Activated naive CD8-positive, alpha-beta T cell treated with anti-CD3 and anti-CD28 coated beads for 36 hours (primary cell): ENCODE measurements around the gene ARHGAP44. TPM values are rescaled to one million over a fixed set of nuclear protein-coding genes. Genes with fewer than 3 reads are reported as not detected.
A peak's percentile ranks its signal among the peaks of the same experiment; 100 is the strongest.

ENCODE experiments used
- DNase-seq: peaks from one replicate; pipeline ENCODE4 v3.0.0; 2021
- H3K27ac Mint-ChIP-seq: one replicate; pipeline ENCODE4 v1.8.0; 2022; ENCODE audit warnings: mild to moderate bottlenecking, moderate library complexity, mixed read lengths
- H3K27me3 Mint-ChIP-seq: one replicate; pipeline ENCODE4 v1.8.0; 2022; ENCODE audit warnings: mild to moderate bottlenecking, mixed read lengths
- H3K36me3 Mint-ChIP-seq: one replicate; pipeline ENCODE4 v1.8.0; 2021; ENCODE audit warnings: mild to moderate bottlenecking, mixed read lengths
- H3K4me1 Mint-ChIP-seq: one replicate; pipeline ENCODE4 v1.8.0; 2021; ENCODE audit warnings: mixed read lengths
- H3K4me3 Mint-ChIP-seq: one replicate; pipeline ENCODE4 v1.8.0; 2022; ENCODE audit warnings: mild to moderate bottlenecking, moderate library complexity, mixed read lengths
- H3K9me3 Mint-ChIP-seq: one replicate; pipeline ENCODE4 v1.8.0; 2022; ENCODE audit warnings: mixed read lengths
- total RNA-seq, 2 experiments: library from RNA; stranded (reverse); gene quantifications; one replicate each; pipeline ENCODE4 v1.2.3, GENCODE V29; 2021

Gene ARHGAP44
- total RNA-seq, 2 experiments from 2014 or later: 0.16 to 0.29 TPM

DNA sequence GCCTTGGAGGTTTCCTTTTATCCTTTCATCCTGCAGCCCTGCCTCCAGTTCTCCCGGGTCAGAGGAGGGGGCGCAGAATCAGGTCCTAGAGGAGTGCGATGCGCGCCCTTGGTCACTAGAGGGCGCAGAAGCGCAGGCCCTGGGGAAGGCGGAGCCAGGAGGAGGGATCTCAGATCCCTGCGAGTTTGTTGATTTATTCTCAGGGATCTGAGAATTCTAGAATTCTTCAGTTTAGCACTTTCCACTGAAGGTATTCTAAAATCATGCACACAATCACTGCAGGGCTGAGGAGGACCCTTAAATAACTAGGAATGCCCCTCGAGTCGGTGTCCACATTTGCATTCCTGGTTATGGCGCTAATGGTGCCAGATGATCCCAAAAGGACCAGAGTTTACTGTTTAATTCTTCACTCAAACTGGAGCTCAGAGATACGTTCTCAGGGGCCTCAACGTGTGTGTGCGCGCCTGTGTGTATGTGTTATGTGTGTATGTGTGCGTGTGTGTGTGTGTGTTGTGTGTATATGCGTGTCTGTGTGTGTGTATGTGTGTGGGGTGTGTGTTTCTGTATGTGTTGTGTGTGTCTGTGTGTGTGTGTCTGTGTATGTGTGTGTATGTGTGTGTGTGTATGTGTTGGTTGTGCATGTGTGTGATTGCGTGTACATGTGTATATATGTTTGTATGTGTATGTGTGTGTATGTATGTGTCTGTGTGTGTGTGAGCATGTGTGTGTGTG lies 235.4 kb downstream of the ARHGAP44 start:
- DNase-seq: peak; percentile 61
- H3K9me3 Mint-ChIP-seq: no peaks in the 10 kb centered on the region
- peaks cover 3% of the 10 kb centered on the region for H3K4me1 Mint-ChIP-seq
- H3K36me3 Mint-ChIP-seq: no peaks in the 10 kb centered on the region
- H3K27ac Mint-ChIP-seq: no peak overlapping the region
- H3K27me3 Mint-ChIP-seq: peaks cover 4% of the 10 kb centered on the region
- H3K4me3 Mint-ChIP-seq: peak overlapping the region; percentile 38

DNA sequence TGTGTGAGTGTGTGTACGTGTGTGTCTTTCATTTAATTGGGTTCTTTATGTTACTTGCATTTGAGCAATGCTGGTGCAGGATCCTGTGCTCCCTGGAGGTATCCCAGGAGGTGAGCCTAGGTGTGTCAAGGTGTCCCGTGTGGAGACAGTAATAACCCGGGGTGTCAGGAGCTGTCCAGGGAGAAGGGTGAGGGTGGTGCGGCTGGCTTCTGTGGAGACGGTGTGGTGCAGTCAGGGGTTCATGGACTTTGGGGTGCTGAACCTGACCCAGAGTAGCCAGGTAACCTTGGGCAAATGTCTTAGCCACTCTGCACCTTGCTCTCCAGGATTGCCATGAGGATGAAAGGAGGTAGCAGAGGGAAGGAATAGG lies 235.9 kb downstream of the ARHGAP44 start:
- no peak overlapping the region for H3K27ac Mint-ChIP-seq
- no peaks in the 10 kb centered on the region for H3K36me3 Mint-ChIP-seq
- no peak for DNase-seq
- H3K4me3 Mint-ChIP-seq: no peak overlapping the region
- no peaks in the 10 kb centered on the region for H3K9me3 Mint-ChIP-seq
- peaks cover 4% of the 10 kb centered on the region for H3K27me3 Mint-ChIP-seq
- H3K4me1 Mint-ChIP-seq: peaks cover 3% of the 10 kb centered on the region

DNA sequence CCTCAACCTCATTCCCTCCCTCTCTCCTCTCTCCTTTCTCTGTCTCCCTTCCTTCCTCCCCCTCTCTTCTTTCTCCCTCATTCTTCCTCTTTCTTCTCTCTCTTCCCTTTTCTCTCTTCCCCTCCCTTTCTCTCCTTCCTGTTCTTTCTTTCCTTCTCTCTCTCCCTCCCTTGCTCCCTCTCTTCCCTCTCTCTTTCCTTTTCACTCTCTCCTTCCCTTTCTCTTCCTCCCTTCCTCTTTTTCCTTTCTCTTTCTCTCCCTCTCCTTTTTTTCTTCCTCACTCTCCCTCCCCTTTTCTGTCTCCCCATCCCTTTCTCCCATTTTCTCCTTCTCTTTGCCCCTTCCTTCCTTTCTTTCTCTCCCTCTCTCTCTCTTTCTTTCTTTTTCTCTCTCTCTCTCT lies 236.4 kb downstream of the ARHGAP44 start:
- Mint-ChIP-seq H3K36me3 (no peaks in the 10 kb centered on the region), H3K27me3 (peaks cover 4% of the 10 kb centered on the region), H3K4me1 (peaks cover 3% of the 10 kb centered on the region), H3K27ac (no peak overlapping the region), H3K9me3 (no peaks in the 10 kb centered on the region), H3K4me3 (no peak overlapping the region)
- DNase-seq: no peak

DNA sequence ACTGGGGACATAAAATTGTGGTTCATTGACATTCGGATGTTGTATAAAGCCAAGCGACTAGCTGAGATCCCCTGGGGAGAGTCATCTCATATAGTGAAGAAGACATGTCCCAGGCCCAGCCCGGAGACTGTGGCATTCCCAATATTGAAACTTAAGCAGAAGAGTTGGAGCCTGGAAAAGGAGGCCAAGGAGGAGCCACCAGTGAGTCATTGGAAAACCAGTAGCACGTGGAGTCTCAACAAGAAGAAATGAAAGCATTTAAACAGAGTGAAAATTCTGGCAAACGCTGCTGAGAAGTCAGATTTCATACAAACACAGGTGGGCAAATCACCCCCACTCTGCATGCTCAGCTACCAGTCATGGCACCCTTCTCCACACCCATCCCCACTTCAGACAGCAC lies 237.9 kb downstream of the ARHGAP44 start:
- Mint-ChIP-seq H3K4me3 (no peak overlapping the region), H3K27me3 (peaks cover 4% of the 10 kb centered on the region), H3K4me1 (peaks cover 5% of the 10 kb centered on the region), H3K36me3 (no peaks in the 10 kb centered on the region), H3K9me3 (no peaks in the 10 kb centered on the region), H3K27ac (no peak overlapping the region)
- no peak for DNase-seq

DNA sequence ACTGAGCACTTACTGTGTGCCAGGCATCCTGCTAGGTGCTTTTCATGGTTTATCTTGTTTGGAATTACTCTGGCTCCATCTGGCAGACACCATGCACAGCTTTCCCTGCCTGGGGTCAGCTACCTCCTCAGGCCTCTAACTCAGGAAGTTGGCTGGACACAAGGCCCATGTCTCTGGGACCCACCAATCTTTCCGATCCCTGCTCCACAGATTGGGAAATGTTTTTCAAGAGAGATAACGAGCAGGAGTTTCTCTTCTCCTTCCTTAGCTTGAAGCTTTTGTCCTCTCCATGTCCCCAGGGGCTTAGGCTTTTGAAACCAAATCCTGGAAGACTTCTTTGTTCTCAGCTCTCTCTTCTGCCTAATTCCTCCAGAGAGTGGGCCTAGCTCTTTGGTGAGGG lies 240.0 kb downstream of the ARHGAP44 start:
- Mint-ChIP-seq H3K27me3 (peaks cover 4% of the 10 kb centered on the region), H3K4me3 (no peak overlapping the region), H3K36me3 (no peaks in the 10 kb centered on the region), H3K9me3 (no peaks in the 10 kb centered on the region), H3K4me1 (peaks cover 4% of the 10 kb centered on the region), H3K27ac (no peak overlapping the region)
- no peak for DNase-seq

DNA sequence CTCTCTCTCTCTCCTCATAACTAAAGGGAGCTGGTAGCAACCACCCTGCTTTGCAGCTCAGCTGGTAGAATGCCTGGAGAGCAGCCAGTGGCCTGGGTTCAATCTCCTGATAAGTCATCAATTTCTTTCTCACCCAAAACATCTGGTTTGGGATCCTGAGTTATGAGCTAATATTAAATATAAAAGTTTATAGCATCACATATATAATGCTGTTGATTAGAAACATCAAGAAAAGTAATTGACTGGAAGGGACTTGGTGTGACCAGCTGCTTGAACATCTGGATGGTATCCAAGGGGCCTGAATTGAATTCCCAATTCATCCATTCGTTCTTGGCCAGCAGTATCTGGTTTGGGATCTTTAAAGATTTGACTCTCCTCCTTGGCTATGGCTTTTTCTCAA lies 240.8 kb downstream of the ARHGAP44 start:
- DNase-seq: no peak
- H3K4me1 Mint-ChIP-seq: peaks cover 2% of the 10 kb centered on the region
- no peaks in the 10 kb centered on the region for H3K36me3 Mint-ChIP-seq
- peaks cover 4% of the 10 kb centered on the region for H3K27me3 Mint-ChIP-seq
- no peak overlapping the region for H3K27ac Mint-ChIP-seq
- H3K4me3 Mint-ChIP-seq: no peak overlapping the region
- no peaks in the 10 kb centered on the region for H3K9me3 Mint-ChIP-seq

DNA sequence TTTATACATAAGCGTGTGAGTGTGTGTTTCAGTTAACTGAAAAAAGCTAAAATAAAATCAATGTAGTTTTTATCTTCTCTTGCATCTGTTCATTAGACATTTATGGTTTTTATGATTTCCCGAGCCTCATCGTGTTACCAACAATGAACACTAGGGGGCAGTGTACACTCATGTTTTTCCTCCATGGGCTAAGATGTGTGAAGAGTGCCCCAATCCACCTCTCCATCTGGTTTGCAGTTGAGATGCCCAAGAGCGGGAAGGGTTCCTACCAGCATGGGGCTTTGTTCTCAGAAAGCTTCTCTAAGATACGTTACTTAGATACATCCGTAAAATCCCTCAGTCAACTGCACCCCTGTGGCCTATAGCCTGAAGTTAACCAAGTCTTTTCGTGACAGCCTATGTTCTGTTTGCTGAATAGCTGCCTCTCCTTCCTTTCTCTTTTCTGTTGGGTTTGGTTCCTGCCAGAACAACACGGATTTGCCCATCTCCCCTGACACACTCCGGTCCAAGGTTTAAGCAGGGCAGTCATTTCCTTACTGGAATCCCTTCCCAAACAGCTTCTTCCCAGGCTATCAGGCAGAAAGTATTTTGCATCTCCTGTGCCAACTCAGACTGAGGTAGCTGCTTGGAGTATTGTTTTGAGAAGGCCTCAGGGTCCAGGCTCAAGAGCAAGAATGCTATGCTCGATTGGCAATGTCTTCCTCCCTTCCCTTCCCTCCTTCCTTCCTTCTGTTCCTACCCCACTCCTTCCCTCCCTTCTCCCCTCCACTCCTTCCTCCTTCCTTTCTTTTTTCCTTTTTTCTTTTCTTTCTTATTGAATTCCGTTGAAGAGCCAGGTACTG lies 241.4 kb downstream of the ARHGAP44 start:
- H3K4me1 Mint-ChIP-seq: peaks cover 2% of the 10 kb centered on the region
- no peak overlapping the region for H3K4me3 Mint-ChIP-seq
- H3K9me3 Mint-ChIP-seq: no peaks in the 10 kb centered on the region
- no peaks in the 10 kb centered on the region for H3K36me3 Mint-ChIP-seq
- DNase-seq: peak; percentile 23
- no peak overlapping the region for H3K27ac Mint-ChIP-seq
- peaks cover 4% of the 10 kb centered on the region for H3K27me3 Mint-ChIP-seq

DNA sequence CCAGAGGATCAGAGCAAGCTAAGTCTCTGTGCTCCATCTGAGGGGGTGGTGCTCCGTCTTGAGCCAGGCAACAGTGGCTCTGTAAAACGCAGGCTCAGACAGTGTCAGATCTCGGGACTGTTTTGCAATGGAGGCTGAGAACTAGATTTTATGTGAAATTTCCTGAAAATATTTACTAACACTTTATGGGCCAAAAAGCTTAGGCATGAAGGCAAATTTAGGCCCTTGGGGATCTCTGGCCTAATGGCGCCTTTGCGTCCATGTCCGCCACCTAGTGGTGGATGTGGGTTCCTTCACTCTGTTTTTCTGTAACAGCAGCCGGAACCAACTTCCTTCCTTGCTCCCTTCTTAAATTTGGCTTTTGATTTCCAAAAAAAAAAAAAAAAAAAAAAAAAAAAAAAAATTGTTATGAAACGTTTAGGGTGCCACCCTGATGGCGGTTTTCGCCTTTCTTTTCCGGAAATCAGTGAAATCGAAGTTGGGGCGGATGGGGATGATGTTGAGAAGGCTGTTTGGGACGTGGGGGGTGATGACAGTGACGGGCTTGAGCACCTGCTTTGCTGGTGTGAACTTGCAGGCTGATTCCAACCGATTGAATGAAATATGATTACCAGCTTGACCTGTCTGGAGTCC lies 242.5 kb downstream of the ARHGAP44 start:
- peak; percentile 32 for DNase-seq
- Mint-ChIP-seq H3K9me3 (peaks cover 2% of the 10 kb centered on the region), H3K4me3 (no peak overlapping the region), H3K36me3 (no peaks in the 10 kb centered on the region), H3K4me1 (peaks cover 2% of the 10 kb centered on the region), H3K27me3 (no peaks in the 10 kb centered on the region), H3K27ac (no peak overlapping the region)

DNA sequence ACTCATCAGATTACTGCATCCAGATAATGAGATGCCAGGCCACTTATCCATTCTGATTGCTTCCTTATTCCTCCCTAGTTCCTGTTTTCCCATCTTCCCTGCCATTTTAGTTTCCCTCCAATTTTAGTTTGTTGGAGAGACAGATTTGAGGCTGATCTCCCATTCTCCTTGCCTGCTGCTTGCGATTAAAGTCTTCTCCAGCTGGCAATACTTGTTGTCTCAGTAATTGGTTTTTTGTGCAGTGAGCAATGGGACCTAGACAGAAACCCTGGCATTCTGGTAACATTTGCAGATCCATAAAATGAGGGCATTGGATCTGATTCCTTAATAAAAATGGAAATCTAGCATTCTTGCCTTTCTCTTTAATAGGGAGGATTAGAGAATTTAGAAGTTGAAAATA lies 246.1 kb downstream of the ARHGAP44 start:
- no peak overlapping the region for H3K4me3 Mint-ChIP-seq
- no peak for DNase-seq
- H3K27me3 Mint-ChIP-seq: no peaks in the 10 kb centered on the region
- H3K36me3 Mint-ChIP-seq: no peaks in the 10 kb centered on the region
- H3K9me3 Mint-ChIP-seq: peaks cover 5% of the 10 kb centered on the region
- peaks cover 2% of the 10 kb centered on the region for H3K4me1 Mint-ChIP-seq
- no peak overlapping the region for H3K27ac Mint-ChIP-seq

DNA sequence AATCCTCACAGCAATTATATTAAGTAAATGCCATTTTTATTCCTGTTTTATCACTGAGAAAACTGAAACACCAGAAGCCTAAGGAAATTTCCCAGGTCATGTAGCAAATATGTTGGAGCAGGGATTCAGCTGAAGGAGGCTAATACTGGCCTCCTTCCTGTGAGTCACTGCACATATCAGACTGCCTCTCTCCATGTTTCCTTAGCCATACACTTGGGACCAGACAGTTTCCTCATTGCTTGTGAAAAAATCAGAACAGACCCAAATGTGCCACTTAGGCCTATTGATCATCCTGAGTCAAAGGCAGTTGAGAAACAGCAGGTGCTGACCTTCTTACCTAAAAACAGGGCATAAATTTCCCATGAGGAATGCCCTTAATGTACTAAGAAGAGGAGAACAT lies 247.5 kb downstream of the ARHGAP44 start:
- peaks cover 5% of the 10 kb centered on the region for H3K9me3 Mint-ChIP-seq
- H3K27ac Mint-ChIP-seq: no peak overlapping the region
- H3K4me1 Mint-ChIP-seq: peaks cover under 1% of the 10 kb centered on the region
- no peaks in the 10 kb centered on the region for H3K36me3 Mint-ChIP-seq
- H3K4me3 Mint-ChIP-seq: no peak overlapping the region
- H3K27me3 Mint-ChIP-seq: no peaks in the 10 kb centered on the region
- no peak for DNase-seq

DNA sequence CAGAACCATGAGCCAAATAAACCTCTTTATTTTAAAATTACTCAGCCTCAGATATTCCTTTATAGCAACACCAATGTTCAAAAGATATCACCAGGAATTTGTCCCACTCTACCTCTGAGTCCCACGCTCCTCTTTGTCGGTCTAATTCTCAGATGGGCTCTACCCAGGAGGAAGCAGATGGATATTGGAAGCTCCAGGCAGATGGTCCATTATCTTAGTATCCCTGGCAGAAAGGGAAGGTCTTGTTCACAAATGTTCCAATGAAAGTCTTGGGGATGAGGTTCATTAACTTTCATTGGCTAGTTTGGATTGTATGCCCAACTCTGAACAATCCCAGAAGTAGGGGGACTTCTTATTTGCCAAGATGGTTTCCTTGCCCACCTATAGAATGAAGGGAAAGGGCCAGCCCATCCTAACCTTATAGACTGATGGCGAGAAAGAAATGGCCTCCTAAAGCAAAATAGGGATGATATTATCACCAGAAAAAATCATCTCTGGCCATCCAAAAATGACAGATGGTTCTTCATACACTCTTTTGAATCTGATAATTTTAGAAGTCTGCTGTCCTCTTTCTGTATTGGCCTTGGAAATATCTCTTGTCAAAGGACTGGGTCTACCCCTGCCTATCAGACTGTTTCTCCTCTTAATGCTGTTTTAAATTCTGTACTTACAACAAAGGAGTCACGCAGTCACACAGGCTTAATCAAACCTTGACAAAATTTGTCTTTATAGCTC lies 249.8 kb downstream of the ARHGAP44 start:
- no peaks in the 10 kb centered on the region for H3K4me1 Mint-ChIP-seq
- H3K27me3 Mint-ChIP-seq: no peaks in the 10 kb centered on the region
- H3K9me3 Mint-ChIP-seq: peaks cover 5% of the 10 kb centered on the region
- no peak overlapping the region for H3K4me3 Mint-ChIP-seq
- no peaks in the 10 kb centered on the region for H3K36me3 Mint-ChIP-seq
- H3K27ac Mint-ChIP-seq: no peak overlapping the region
- no peak for DNase-seq

Other genes starting within 250 kb of the ARHGAP44 start
- not detected for gene MYOCD, start 123.6 kb upstream of the ARHGAP44 start, total RNA-seq
- gene ELAC2, start 228.5 kb downstream of the ARHGAP44 start, total RNA-seq: 10 to 100 TPM; 90.2 to 90.3 TPM